Gastroesophageal sphincter (tissue), 3 donors: ENCODE data around the gene YIPF2.

Experiments
- POLR2A ChIP-seq, 2 donors: fragments of 450-650 bp; IDR thresholded peaks; one replicate each; pipeline ENCODE4 v1.6.1; 2017; ENCODE audit warnings: antibody characterized with exemption in 2 of 2, mild to moderate bottlenecking in 2 of 2, moderate library complexity in 1 of 2
- TF ChIP-seq, protein P1 (sequence below), 4 experiments: fragments of 200-600 bp in 2 of 4; fragments of 450-650 bp in 2 of 4; sonication (generic) in 1 of 4; IDR thresholded peaks; one replicate each; pipeline ENCODE4 v1.5.1; 2017 to 2019; ENCODE audit warnings: antibody characterized with exemption in 4 of 4, mild to moderate bottlenecking in 2 of 4, moderate library complexity in 2 of 4

DNA sequence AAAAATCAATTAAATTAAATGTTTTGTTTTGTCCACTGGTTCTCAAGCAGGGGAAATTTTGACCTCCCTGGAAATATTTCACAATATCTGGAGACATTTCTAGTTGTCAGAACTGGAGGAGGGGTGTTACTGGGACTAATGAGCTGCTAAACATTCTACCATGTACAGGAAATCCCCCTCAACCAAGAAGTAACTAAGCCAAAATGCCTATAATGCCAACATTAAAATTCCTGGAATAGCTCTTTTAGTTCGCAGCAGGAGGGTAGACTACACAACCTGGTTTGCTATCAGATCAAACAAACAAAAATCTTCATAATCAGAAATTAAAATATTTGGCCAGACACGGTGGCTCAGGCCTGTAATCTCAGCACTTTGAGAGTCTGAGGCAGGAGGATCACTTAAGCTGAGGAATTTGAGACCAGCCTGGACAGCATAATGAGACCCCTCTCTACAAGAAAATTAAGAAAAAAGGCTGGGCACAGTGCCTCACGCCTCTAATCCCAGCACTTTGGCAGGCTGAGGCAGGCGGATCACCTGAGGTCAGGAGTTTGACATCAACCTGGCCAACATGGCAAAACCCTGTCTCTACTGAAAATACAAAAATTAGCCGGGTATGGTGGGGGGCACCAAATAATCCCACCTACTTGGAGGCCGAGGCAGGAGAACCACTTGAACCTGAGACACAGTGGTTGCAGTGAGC, 18.7 kb upstream of the YIPF2 start:
- TF ChIP-seq, protein P1, sequence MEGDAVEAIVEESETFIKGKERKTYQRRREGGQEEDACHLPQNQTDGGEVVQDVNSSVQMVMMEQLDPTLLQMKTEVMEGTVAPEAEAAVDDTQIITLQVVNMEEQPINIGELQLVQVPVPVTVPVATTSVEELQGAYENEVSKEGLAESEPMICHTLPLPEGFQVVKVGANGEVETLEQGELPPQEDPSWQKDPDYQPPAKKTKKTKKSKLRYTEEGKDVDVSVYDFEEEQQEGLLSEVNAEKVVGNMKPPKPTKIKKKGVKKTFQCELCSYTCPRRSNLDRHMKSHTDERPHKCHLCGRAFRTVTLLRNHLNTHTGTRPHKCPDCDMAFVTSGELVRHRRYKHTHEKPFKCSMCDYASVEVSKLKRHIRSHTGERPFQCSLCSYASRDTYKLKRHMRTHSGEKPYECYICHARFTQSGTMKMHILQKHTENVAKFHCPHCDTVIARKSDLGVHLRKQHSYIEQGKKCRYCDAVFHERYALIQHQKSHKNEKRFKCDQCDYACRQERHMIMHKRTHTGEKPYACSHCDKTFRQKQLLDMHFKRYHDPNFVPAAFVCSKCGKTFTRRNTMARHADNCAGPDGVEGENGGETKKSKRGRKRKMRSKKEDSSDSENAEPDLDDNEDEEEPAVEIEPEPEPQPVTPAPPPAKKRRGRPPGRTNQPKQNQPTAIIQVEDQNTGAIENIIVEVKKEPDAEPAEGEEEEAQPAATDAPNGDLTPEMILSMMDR (IDR thresholded peaks at IDR 0.05) = no peak
- no peak for TF ChIP-seq POLR2A (IDR thresholded peaks at IDR 0.05)
